ENCODE results near the gene VWA5A.

GRCh38 chr11:124168796-124169195 is 53.5 kb downstream of the VWA5A start:
- no peak for TF ChIP-seq EGR1 (IDR thresholded peaks at IDR 0.05)
- no peak for TF ChIP-seq CEBPB (IDR thresholded peaks at IDR 0.05)
- TF ChIP-seq TCF12 (IDR thresholded peaks at IDR 0.05; ENCODE audit: low read depth), result no peak
- no peak for TF ChIP-seq REST (IDR thresholded peaks at IDR 0.05; ENCODE audit: low read depth)
- TF ChIP-seq EP300 (IDR thresholded peaks at IDR 0.05; ENCODE audit: borderline replicate concordance), result no peak
- no peak for TF ChIP-seq YY1 (IDR thresholded peaks at IDR 0.05; ENCODE audit: low read depth)
- TF ChIP-seq CREB1 (IDR thresholded peaks at IDR 0.05; ENCODE audit: low read depth), result no peak
- no peak for TF ChIP-seq NFIC (IDR thresholded peaks at IDR 0.05)
- no peak for TF ChIP-seq TAF1 (IDR thresholded peaks at IDR 0.05; ENCODE audit: low read depth)
- TF ChIP-seq TEAD4 (IDR thresholded peaks at IDR 0.05), result no peak
- no peak for TF ChIP-seq FOXM1 (IDR thresholded peaks at IDR 0.05; ENCODE audit: borderline replicate concordance, low read depth)
- no peak for TF ChIP-seq MAX (IDR thresholded peaks at IDR 0.05)
- no peak for TF ChIP-seq USF1 (IDR thresholded peaks at IDR 0.05)
